Esophagus muscularis mucosa (tissue), 4 donors: ENCODE results near the gene MASTL.

ENCODE experiments used
- CTCF ChIP-seq, 3 experiments: fragments of 200-600 bp in 2 of 3; fragments of 450-650 bp in 1 of 3; sonication (generic) in 2 of 3; IDR thresholded peaks; one replicate each; pipeline ENCODE4 v1.5.1; 2017 to 2019; ENCODE audit warnings: antibody characterized with exemption in 3 of 3, mild to moderate bottlenecking in 2 of 3, moderate library complexity in 1 of 3
- EP300 ChIP-seq: sonication (generic); formaldehyde crosslinking; IDR thresholded peaks from one replicate; pipeline ENCODE4 v1.6.1; 2017; ENCODE audit warnings: antibody characterized with exemption
- POLR2A ChIP-seq: fragments of 450-650 bp; IDR thresholded peaks from one replicate; pipeline ENCODE4 v1.6.1; 2017; ENCODE audit warnings: antibody characterized with exemption, moderate library complexity, mild to moderate bottlenecking, low read depth

GRCh38 chr10:27225011-27225590, 69.9 kb downstream of the MASTL start:
- TF ChIP-seq EP300 (no peak), POLR2A (no peak), CTCF (IDR thresholded peaks at IDR 0.05) (no peak)
